KMS-11 (cell line): ENCODE data around the gene KCNK18.

Source experiments
- H2AFZ ChIP-seq: fragments of 200-600 bp; sonication (generic); 2 replicates; pipeline ENCODE4 v1.6.1; 2016; ENCODE audit warnings: antibody characterized with exemption, mixed run types, low read depth
- H3K27ac ChIP-seq: fragments of 200-600 bp; sonication (generic); 2 replicates; pipeline ENCODE4 v1.6.1; 2016; ENCODE audit warnings: mild to moderate bottlenecking, mixed run types
- H3K27me3 ChIP-seq: fragments of 200-600 bp; sonication (generic); 2 replicates; pipeline ENCODE4 v1.6.1; 2017; ENCODE audit warnings: mild to moderate bottlenecking, low read depth, mixed run types, moderate library complexity; ENCODE audit not compliant: insufficient read depth
- H3K36me3 ChIP-seq: fragments of 200-600 bp; sonication (generic); 2 replicates; pipeline ENCODE4 v1.6.1; 2017; ENCODE audit warnings: mild to moderate bottlenecking, mixed run types; ENCODE audit not compliant: insufficient read depth
- H3K4me1 ChIP-seq: fragments of 200-600 bp; sonication (generic); 2 replicates; pipeline ENCODE4 v1.6.1; 2016; ENCODE audit warnings: mild to moderate bottlenecking, low read depth, mixed run types; ENCODE audit not compliant: poor library complexity, severe bottlenecking
- H3K4me2 ChIP-seq: fragments of 200-600 bp; sonication (generic); 2 replicates; pipeline ENCODE4 v1.7.0; 2016; ENCODE audit warnings: mild to moderate bottlenecking, mixed run types
- H3K4me3 ChIP-seq: fragments of 200-600 bp; sonication (generic); IDR thresholded peaks from 2 replicates; pipeline ENCODE4 v1.6.1; 2017; ENCODE audit warnings: low read depth, low read length, mixed read lengths; ENCODE audit not compliant: insufficient read depth
- H3K79me2 ChIP-seq: fragments of 200-600 bp; sonication (generic); 2 replicates; pipeline ENCODE4 v1.6.1; 2016; ENCODE audit warnings: low read depth, mixed run types; ENCODE audit not compliant: insufficient read depth
- H3K9ac ChIP-seq: fragments of 200-600 bp; sonication (generic); 2 replicates; pipeline ENCODE4 v1.6.1; 2016; ENCODE audit warnings: mild to moderate bottlenecking, mixed run types
- H4K20me1 ChIP-seq: fragments of 200-600 bp; sonication (generic); 2 replicates; pipeline ENCODE4 v1.6.1; 2016; ENCODE audit warnings: mild to moderate bottlenecking, mixed run types; ENCODE audit not compliant: insufficient read depth
- TF ChIP-seq, protein P1 (sequence below): fragments of 200-600 bp; sonication (generic); conservative IDR thresholded peaks from 2 replicates; pipeline ENCODE4 v1.6.1; 2017; ENCODE audit warnings: low read depth, mild to moderate bottlenecking, antibody characterized with exemption, low read length, moderate library complexity, mixed read lengths

Gene KCNK18

GRCh38 chr10:117186832-117187615 lies 10.3 kb upstream of the KCNK18 start:
- no peaks in the 10 kb centered on the region for H4K20me1 ChIP-seq
- H2AFZ ChIP-seq: peak overlapping the region; percentile 40; the same call in 1 of the 2 replicates
- TF ChIP-seq, protein P1, sequence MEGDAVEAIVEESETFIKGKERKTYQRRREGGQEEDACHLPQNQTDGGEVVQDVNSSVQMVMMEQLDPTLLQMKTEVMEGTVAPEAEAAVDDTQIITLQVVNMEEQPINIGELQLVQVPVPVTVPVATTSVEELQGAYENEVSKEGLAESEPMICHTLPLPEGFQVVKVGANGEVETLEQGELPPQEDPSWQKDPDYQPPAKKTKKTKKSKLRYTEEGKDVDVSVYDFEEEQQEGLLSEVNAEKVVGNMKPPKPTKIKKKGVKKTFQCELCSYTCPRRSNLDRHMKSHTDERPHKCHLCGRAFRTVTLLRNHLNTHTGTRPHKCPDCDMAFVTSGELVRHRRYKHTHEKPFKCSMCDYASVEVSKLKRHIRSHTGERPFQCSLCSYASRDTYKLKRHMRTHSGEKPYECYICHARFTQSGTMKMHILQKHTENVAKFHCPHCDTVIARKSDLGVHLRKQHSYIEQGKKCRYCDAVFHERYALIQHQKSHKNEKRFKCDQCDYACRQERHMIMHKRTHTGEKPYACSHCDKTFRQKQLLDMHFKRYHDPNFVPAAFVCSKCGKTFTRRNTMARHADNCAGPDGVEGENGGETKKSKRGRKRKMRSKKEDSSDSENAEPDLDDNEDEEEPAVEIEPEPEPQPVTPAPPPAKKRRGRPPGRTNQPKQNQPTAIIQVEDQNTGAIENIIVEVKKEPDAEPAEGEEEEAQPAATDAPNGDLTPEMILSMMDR: no peak

DNA sequence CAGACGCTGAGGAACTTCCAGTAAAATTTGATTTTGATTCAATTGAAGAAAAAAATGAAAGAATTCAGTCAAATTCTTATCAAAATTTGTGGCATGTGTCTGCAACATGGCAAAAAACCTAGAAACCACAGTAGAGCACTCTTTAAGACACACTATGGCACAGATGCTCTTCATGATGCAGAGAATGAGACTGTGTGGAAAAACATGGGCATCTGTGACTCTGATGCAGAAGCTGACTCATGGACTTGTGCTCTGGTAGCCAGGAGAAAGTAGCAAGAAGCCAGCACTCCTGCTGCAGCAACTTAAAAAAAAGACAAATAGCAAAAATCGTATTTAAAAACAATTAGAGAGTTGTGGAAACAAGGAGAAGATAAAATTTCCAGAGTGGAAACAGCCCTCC lies 8.9 kb upstream of the KCNK18 start:
- Histone ChIP-seq H3K36me3 (no peaks in the 10 kb centered on the region), H3K4me2 (no peak overlapping the region), H2AFZ (no peak overlapping the region), H3K79me2 (no peaks in the 10 kb centered on the region), H3K4me1 (no peaks in the 10 kb centered on the region), H3K9ac (no peak overlapping the region), H4K20me1 (no peaks in the 10 kb centered on the region), H3K27me3 (no peaks in the 10 kb centered on the region), H3K27ac (no peak overlapping the region), H3K4me3 (no peak overlapping the region)
- TF ChIP-seq, protein P1: no peak

More at GRCh38 chr10:117186832-117187615, 10.3 kb upstream of the KCNK18 start:
- Histone ChIP-seq H3K27me3 (no peaks in the 10 kb centered on the region), H3K9ac (no peak overlapping the region), H3K27ac (no peak overlapping the region), H3K4me1 (no peaks in the 10 kb centered on the region), H3K4me2 (no peak overlapping the region), H3K4me3 (no peak overlapping the region), H3K79me2 (no peaks in the 10 kb centered on the region), H3K36me3 (no peaks in the 10 kb centered on the region)

DNA sequence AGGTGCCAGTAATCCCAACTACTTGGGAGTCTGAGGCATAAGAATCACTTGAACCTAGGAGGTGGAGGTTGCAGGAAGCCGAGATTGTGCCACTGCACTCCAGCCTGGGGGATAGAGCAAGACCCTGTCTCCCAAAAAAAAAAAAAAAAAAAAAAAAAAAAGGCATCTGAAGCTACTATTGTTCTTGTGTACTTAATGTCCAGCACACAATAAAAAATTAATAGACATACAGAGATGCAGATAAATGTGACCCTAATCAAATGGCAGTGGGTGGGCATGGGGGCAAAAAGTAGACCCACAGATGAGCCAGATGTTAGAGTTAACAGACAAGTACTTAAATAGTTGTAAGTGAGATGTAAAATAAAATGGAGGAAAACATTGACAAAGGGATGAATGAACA lies 7.7 kb upstream of the KCNK18 start:
- Histone ChIP-seq H3K27me3 (no peaks in the 10 kb centered on the region), H2AFZ (no peak overlapping the region), H3K4me3 (no peak overlapping the region), H3K79me2 (no peaks in the 10 kb centered on the region), H3K36me3 (no peaks in the 10 kb centered on the region), H3K4me2 (no peak overlapping the region), H3K4me1 (no peaks in the 10 kb centered on the region), H3K9ac (no peak overlapping the region), H3K27ac (no peak overlapping the region), H4K20me1 (no peaks in the 10 kb centered on the region)
- TF ChIP-seq, protein P1: no peak

- Histone ChIP-seq H3K4me1 (no peaks in the 10 kb centered on the region), H3K4me3 (no peak overlapping the region), H3K9ac (no peak overlapping the region), H3K27ac (no peak overlapping the region), H3K79me2 (no peaks in the 10 kb centered on the region), H2AFZ (no peak overlapping the region), H4K20me1 (no peaks in the 10 kb centered on the region), H3K27me3 (no peaks in the 10 kb centered on the region), H3K4me2 (no peak overlapping the region), H3K36me3 (no peaks in the 10 kb centered on the region)
- TF ChIP-seq, protein P1: no peak
Measured at GRCh38 chr10:117198088-117198487, 799 bp downstream of the KCNK18 start.
